ENCODE measurements around the gene EFNB3.
A peak's percentile ranks its signal among the peaks of the same experiment; 100 is the strongest.

GRCh38 chr17:7716901-7717755 is 12.1 kb downstream of the EFNB3 start, which contains the start of gene DNAH2:
- TF ChIP-seq CTCF (conservative IDR thresholded peaks at IDR 0.05; ENCODE audit: low read depth, low read length) (peak; percentile 57), EZH2 (IDR thresholded peaks at IDR 0.05; ENCODE audit: borderline replicate concordance, low read depth, low read length, poor library complexity, severe bottlenecking) (no peak)

Measured in A673 (cell line).